Measurements from ENCODE around the gene GLI3.

Gene GLI3

GRCh38 chr7:41992881-41993867 lies 243.8 kb downstream of the GLI3 start:
- DNase-seq = no peak

DNA sequence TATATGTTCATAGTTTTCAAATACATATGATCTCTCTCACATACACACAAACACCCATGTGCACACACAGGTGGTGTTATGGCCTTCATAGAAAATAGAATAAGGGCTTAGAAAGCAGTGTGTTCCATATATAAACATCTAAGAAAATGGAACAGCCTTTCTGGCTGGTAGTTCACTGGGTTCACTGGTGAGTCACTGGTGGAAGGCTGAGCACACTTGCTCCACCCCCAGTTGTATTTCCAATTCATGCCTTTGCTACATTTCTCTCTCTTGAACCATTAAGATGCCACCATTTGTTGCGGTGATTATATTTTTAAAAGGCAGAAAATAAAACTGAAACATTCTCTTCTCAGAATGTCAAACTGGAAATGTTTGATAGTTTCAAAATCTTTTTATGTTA lies 252.1 kb downstream of the GLI3 start:
- DNase-seq = no peak

DNA sequence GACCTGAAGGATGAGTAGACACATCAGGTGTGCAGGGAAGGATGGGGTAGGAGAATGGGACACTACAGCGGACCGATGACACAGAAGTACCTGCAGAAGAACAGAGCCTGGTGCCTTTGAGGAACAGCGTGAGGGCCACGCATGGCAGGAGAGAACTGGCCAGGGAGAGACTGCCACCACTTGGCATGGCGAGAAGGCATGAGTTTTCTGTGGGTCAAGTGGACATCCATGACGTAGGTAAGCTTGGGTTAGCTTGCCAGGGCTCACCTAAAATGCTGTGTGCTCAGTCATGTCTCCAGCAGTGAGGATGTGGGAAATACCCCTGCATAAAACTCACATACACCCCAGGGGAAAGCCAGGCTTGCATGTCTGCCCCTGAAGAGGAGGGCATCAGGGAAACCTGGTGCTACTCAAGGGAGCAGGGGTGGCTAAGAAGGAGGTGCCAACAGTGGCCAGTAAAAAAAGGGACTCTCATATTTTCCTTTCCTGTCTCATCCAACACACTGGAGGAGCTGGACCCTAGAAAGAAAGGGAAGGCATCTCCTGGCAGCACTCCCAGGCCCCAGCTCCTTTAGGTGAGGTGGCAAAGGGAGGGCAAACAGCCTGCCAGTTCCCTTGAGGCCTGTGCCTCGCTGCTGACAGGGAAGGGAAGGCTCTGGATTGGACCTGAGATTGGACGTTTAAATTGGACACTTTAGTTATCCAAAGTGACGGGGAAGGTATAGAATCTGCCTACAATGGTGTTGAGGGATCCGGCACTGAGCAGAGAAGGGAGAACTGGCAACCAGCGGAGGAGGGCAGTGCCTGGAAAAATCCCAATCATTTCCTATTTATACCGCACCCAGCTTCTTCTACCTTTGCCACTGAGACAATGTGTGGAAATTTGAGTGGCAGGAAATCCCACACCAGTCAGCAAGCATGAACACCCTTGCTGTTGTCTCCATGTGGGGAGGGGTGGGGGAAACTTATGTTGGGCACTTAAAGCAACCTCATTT lies 255.7 kb downstream of the GLI3 start:
- no peak for DNase-seq

DNA sequence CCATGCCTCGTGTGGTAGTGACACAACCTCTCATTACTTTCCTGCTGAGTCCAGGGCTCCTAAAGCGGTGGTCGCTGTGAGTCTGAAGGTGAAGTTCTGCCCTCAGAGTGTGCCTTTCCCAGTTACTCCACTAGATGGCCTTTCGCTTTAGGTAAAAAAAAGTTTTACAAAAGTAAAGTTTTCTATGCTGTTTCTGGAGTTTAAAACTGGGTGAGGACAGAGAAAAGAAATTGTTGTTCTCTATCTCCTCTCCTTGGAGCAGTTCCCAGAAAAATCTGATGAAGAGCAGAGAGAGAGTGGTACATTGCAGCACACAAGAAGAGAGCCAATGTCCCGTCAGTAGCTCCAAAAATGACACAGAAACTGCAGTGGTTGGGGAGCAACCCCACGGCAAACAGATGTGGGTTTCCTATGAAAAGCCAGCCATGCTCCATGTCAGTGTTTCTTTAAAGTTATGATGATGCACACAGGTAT lies 257.1 kb downstream of the GLI3 start:
- DNase-seq = no peak

- no peak for DNase-seq
Measured at GRCh38 chr7:41978858-41979257, 258.2 kb downstream of the GLI3 start.

- DNase-seq = no peak
Measured at GRCh38 chr7:41977661-41978060, 259.3 kb downstream of the GLI3 start.

DNA sequence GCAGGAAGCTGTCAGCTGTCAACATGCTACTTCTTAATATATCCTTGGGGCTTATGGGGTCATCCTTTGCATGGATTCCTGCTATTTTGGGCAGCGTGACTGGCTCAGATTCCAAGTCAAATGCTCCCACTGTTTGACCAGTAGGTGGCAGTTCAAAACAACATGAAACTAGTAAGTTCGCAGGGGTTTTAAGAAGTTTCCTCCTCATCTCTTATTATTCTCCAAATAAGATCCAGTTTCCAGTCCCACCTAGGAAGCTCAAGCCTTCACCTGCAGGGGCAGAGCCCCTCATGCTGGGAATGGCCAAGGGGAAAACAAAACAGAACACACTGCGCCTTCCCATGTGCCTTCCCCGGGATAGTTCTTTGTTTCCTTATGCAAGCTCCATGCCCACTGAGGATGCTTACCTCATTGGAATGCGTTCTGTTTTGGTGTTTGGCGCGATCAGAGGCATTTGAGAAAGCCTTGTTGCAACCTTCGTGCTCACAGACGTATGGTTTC lies 259.8 kb downstream of the GLI3 start:
- no peak for DNase-seq

DNA sequence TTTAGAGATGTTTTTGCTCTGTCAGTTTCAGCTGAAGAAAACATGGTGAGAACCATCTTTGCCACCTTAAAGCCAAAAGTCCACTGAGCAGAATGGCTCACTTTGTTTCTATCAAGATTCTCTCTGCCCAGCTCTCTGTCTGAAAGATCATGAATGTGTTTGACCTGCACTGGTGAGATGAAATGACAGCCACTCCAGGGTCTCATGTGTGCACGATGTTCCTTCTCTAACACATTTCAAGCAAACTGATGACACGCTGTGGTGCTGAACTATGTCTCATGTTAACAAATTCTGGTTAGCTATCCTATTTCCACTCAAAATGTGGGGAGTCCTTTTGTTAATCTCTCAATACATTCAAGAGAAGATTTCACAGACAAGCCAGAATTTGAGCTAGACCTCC lies 260.6 kb downstream of the GLI3 start:
- no peak for DNase-seq

GRCh38 chr7:41975849-41976248 lies 261.2 kb downstream of the GLI3 start:
- no peak for DNase-seq

DNA sequence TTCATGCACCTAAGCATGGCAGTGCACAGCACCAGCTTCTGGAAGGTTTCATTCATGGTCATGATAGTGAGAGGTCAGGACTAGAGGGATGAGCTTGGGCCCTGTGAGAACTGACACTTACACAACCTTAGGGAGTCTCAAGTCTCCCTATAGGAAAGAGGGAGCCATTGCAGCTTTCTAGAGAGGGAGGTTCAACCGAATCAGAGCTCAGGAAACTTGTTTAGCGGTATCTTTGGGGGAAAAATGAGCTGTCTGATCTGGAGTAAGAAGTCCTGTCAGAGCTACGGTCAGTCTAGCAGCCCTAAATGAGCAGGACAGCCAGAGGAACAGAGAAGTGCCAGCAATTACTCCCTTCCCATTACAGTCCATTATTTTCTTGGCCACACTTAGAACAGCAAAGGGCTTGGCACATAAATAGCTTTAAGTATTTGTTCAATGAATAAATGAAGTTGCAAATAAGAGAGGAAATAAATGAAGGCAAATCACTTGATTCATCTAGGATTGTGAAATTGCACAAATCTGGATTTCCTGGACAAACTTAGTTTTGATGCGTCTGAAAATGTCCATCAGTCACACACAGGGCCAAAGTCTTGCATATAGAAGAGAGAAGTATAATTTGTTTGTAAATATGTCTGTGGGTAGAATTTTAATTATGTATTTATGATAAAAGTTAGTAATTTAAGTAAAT lies 262.0 kb downstream of the GLI3 start:
- DNase-seq = no peak

DNA sequence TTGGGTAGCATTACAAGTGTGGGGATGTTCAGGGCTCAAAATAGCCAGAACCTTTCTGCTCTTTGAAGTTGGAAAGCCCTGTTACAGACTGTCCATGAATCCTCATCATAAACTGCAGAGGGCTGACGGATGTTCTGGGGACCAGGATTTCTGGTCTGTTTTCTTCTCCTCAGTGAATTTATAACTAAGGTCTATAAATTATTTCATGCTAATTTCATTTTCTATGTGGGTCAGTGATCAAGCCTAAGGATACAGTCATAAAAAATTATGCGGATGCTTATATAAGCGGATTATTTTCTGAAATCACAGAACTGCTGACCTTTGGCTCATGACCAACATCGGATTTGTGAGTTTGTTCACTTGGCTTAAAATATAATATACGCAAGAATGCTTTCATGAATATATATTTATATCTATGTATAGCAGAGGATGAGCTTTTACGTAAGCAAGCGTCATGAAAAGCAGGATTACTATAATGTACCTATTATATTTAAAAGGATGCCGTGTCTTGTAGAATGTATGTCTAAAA lies 263.7 kb downstream of the GLI3 start:
- DNase-seq = no peak

GRCh38 chr7:41972776-41973175 lies 264.2 kb downstream of the GLI3 start:
- no peak for DNase-seq

- no peak for DNase-seq
Measured at GRCh38 chr7:41972270-41972669, 264.7 kb downstream of the GLI3 start.

DNA sequence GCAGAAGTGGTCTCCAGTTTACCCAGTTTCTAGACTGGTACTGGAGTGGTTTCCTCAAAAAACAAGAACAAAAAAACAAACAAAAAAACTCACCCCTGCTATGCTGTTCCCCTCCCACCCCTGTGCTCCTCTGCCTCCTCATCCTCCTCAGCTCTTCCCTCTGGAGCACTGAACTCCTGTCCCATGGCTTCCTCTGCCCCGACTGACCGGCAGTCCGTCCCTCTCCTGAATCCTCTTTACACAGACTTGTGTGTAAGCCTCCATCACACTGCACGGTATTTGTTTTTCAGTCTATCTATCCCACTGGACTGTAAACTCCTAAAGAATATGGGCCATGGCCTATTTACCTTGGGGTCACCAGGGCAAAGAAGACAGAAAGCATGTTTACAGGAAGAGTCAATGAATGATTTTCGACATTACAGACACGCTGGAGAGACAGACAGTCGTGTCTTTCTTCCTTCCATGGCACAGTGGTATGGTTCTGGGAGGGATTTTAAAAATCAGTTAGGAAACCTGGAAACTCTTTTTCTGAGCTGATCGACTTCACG lies 265.3 kb downstream of the GLI3 start:
- DNase-seq = no peak

GRCh38 chr7:41970941-41971340 lies 266.1 kb downstream of the GLI3 start:
- no peak for DNase-seq

- DNase-seq = no peak
Measured at GRCh38 chr7:41969561-41970105, 267.4 kb downstream of the GLI3 start.

GRCh38 chr7:41967156-41967555 lies 269.9 kb downstream of the GLI3 start:
- no peak for DNase-seq

- DNase-seq = no peak
Measured at GRCh38 chr7:41965951-41966505, 271.0 kb downstream of the GLI3 start.

GRCh38 chr7:41964849-41965745 lies 271.9 kb downstream of the GLI3 start:
- no peak for DNase-seq

DNA sequence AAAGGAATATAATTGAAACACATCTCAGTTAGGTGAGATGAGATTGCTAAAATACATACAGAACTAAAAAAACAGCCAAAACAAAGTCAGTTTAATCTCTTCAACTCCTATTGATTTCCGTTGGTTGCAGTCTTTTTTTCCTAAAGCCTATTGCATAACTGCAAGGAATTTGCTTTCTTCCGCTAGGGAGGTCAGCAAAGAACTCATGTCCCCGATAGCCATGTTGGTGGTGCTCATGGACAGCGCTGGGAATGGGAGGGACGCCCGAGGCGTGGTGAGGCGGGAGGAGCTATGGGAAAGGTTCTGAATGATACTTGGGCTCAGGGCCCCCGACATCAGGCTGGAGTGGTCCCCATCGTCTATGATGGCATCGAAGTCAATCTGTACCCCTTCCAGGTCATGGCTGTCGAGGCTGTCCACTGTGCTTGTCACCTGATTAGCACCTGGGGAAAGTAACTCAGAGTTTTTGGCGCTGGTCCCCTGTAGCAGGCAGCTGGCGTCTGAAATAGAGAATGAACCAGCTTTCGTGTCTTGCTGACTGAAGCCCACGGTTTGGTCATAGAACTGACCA lies 272.7 kb downstream of the GLI3 start:
- no peak for DNase-seq

Measured in NCI-H774 (cell line).